Measurements from ENCODE around the gene CDK10.
"Not testable (repeated sequence)": the region's sequence is repeated elsewhere in the genome, so short reads cannot be mapped to it uniquely, and the experiment has no call there.

Gene CDK10

GRCh38 chr16:89697161-89697615 lies 10.7 kb downstream of the CDK10 start:
- DNase-seq, result no peak

GRCh38 chr16:89697616-89698331 lies 11.3 kb downstream of the CDK10 start:
- no peak for DNase-seq

GRCh38 chr16:89698717-89699116 lies 12.2 kb downstream of the CDK10 start:
- DNase-seq, result not testable (repeated sequence)

GRCh38 chr16:89699629-89700099 lies 13.2 kb downstream of the CDK10 start:
- not testable (repeated sequence) for DNase-seq

- peak; percentile 96 for DNase-seq
Measured at GRCh38 chr16:89700100-89700648, 13.7 kb downstream of the CDK10 start.

- peak; percentile 57 for DNase-seq
Measured at GRCh38 chr16:89700649-89701424, 14.3 kb downstream of the CDK10 start.

GRCh38 chr16:89701425-89702406 lies 15.2 kb downstream of the CDK10 start, which contains the start of gene SPATA2L:
SPATA2L (minus strand) TSS chr16:89701705; CDS start chr16:89701232, 473 bp downstream.
- peak; percentile 97 for DNase-seq

- no peak for DNase-seq
Measured at GRCh38 chr16:89704281-89704680, 17.8 kb downstream of the CDK10 start.

- no peak for DNase-seq
Measured at GRCh38 chr16:89705006-89705405, 18.5 kb downstream of the CDK10 start.

- DNase-seq, result no peak
Measured at GRCh38 chr16:89706518-89707260, 20.2 kb downstream of the CDK10 start.

- no peak for DNase-seq
Measured at GRCh38 chr16:89707695-89708094, 21.2 kb downstream of the CDK10 start.

- no peak for DNase-seq
Measured at GRCh38 chr16:89708481-89708931, 22.0 kb downstream of the CDK10 start.

GRCh38 chr16:89709166-89709565 lies 22.7 kb downstream of the CDK10 start:
- DNase-seq, result no peak

GRCh38 chr16:89709716-89710432 lies 23.4 kb downstream of the CDK10 start:
- no peak for DNase-seq

- DNase-seq, result no peak
Measured at GRCh38 chr16:89710709-89711564, 24.4 kb downstream of the CDK10 start.

- peak; percentile 66 for DNase-seq
Measured at GRCh38 chr16:89711601-89712273, 25.2 kb downstream of the CDK10 start.

- DNase-seq, result no peak
Measured at GRCh38 chr16:89712274-89712781, 25.8 kb downstream of the CDK10 start.

- no peak for DNase-seq
Measured at GRCh38 chr16:89716493-89716892, 30.0 kb downstream of the CDK10 start.
